H7 (cell line): Measurements from ENCODE around the gene PCED1B. TPM values are rescaled to one million over a fixed set of nuclear protein-coding genes. Genes with fewer than 3 reads are reported as not detected.
"Not testable (repeated sequence)": the region's sequence is repeated elsewhere in the genome, so short reads cannot be mapped to it uniquely, and the experiment has no call there.

Experiments used
- DNase-seq: peaks from one replicate; pipeline ENCODE4 v3.0.0; 2012
- H3K27me3 ChIP-seq: 2 replicates; pipeline ENCODE4 v1.6.0; 2011; ENCODE audit warnings: mild to moderate bottlenecking, low read length; ENCODE audit not compliant: control insufficient read depth, insufficient read depth
- H3K36me3 ChIP-seq: replicated peaks from 2 replicates; pipeline ENCODE4 v1.5.1; 2011; ENCODE audit warnings: low read length; ENCODE audit not compliant: control insufficient read depth, insufficient read depth
- H3K4me3 ChIP-seq: 2 replicates; pipeline ENCODE4 v1.5.1; 2011; ENCODE audit warnings: low read depth, mild to moderate bottlenecking, control low read depth, low read length, moderate library complexity; ENCODE audit not compliant: insufficient read depth
- total RNA-seq: library from RNA; depleted of rRNA; stranded (reverse); fragments of >200 nt; shearing (Covaris generic); gene quantifications from 2 replicates; pipeline ENCODE4 v1.2.3, GENCODE V29; 2014

The PCED1B gene
- total RNA-seq, 1 experiment from 2014 or later = 5.8 TPM

- DNase-seq = no peak
- no peak overlapping the region for H3K4me3 ChIP-seq
- H3K36me3 ChIP-seq = no peaks in the 10 kb centered on the region
- no peaks in the 10 kb centered on the region for H3K27me3 ChIP-seq
These were observed 135.3 kb downstream of the PCED1B start for GRCh38 chr12:47214771-47215170.

GRCh38 chr12:47216150-47216677, 136.8 kb downstream of the PCED1B start:
- Histone ChIP-seq H3K36me3 (no peaks in the 10 kb centered on the region), H3K4me3 (no peak overlapping the region), H3K27me3 (no peaks in the 10 kb centered on the region)
- no peak for DNase-seq

GRCh38 chr12:47217595-47217869, 138.1 kb downstream of the PCED1B start:
- not testable (repeated sequence) for H3K4me3 ChIP-seq, DNase-seq

GRCh38 chr12:47218191-47218654, 138.8 kb downstream of the PCED1B start:
- Histone ChIP-seq H3K4me3 (no peak overlapping the region), H3K27me3 (no peaks in the 10 kb centered on the region), H3K36me3 (no peaks in the 10 kb centered on the region)
- DNase-seq = no peak

More at GRCh38 chr12:47217595-47217869, 138.1 kb downstream of the PCED1B start:
- H3K36me3 ChIP-seq, H3K27me3 ChIP-seq: not testable (repeated sequence)

- Histone ChIP-seq H3K4me3 (no peak overlapping the region), H3K36me3 (no peaks in the 10 kb centered on the region), H3K27me3 (no peaks in the 10 kb centered on the region)
- DNase-seq = no peak
These were observed 139.8 kb downstream of the PCED1B start for GRCh38 chr12:47219243-47219642.

- no peak for DNase-seq
- no peaks in the 10 kb centered on the region for H3K27me3 ChIP-seq
- no peak overlapping the region for H3K4me3 ChIP-seq
- H3K36me3 ChIP-seq = no peaks in the 10 kb centered on the region
These were observed 142.0 kb downstream of the PCED1B start for GRCh38 chr12:47221256-47222023.

- no peak for DNase-seq
- Histone ChIP-seq H3K4me3 (no peak overlapping the region), H3K27me3 (no peaks in the 10 kb centered on the region), H3K36me3 (no peaks in the 10 kb centered on the region)
These were observed 143.2 kb downstream of the PCED1B start for GRCh38 chr12:47222520-47223030.

GRCh38 chr12:47223031-47223847, 143.8 kb downstream of the PCED1B start:
- H3K36me3 ChIP-seq = no peaks in the 10 kb centered on the region
- no peak overlapping the region for H3K4me3 ChIP-seq
- peak; percentile 59 for DNase-seq
- H3K27me3 ChIP-seq = no peaks in the 10 kb centered on the region

GRCh38 chr12:47223848-47224213, 144.4 kb downstream of the PCED1B start:
- no peak overlapping the region for H3K4me3 ChIP-seq
- no peaks in the 10 kb centered on the region for H3K36me3 ChIP-seq
- no peaks in the 10 kb centered on the region for H3K27me3 ChIP-seq
- no peak for DNase-seq

GRCh38 chr12:47224563-47225133, 145.2 kb downstream of the PCED1B start:
- Histone ChIP-seq H3K27me3 (no peaks in the 10 kb centered on the region), H3K4me3 (no peak overlapping the region), H3K36me3 (no peaks in the 10 kb centered on the region)
- no peak for DNase-seq

GRCh38 chr12:47225356-47225755, 145.9 kb downstream of the PCED1B start:
- DNase-seq = no peak
- Histone ChIP-seq H3K36me3 (no peaks in the 10 kb centered on the region), H3K27me3 (no peaks in the 10 kb centered on the region), H3K4me3 (no peak overlapping the region)

GRCh38 chr12:47226199-47226598, 146.8 kb downstream of the PCED1B start:
- no peaks in the 10 kb centered on the region for H3K36me3 ChIP-seq
- no peak for DNase-seq
- H3K27me3 ChIP-seq = no peaks in the 10 kb centered on the region
- H3K4me3 ChIP-seq = no peak overlapping the region

- H3K4me3 ChIP-seq = no peak overlapping the region
- DNase-seq = no peak
- H3K36me3 ChIP-seq = no peaks in the 10 kb centered on the region
- no peaks in the 10 kb centered on the region for H3K27me3 ChIP-seq
These were observed 149.4 kb downstream of the PCED1B start for GRCh38 chr12:47228802-47229201.

GRCh38 chr12:47231456-47231855, 152.0 kb downstream of the PCED1B start:
- no peak for DNase-seq
- Histone ChIP-seq H3K36me3 (no peaks in the 10 kb centered on the region), H3K27me3 (no peaks in the 10 kb centered on the region), H3K4me3 (no peak overlapping the region)
